ENCODE measurements around the gene INTS1.
A peak's percentile ranks its signal among the peaks of the same experiment; 100 is the strongest.

The INTS1 gene

GRCh38 chr7:1510780-1511154, 6.6 kb upstream of the INTS1 start:
- FAIRE-seq (no peak), DNase-seq (ENCODE audit: insufficient read length) (no peak)
- TF ChIP-seq POLR2AphosphoS5 (IDR thresholded peaks at IDR 0.05; ENCODE audit: low read depth, low read length) (no peak), TAF1 (IDR thresholded peaks at IDR 0.05; ENCODE audit: borderline replicate concordance, low read depth, low read length) (no peak), POLR2A (IDR thresholded peaks at IDR 0.05; ENCODE audit: low read depth, low read length) (no peak)

GRCh38 chr7:1509226-1509625, 5.0 kb upstream of the INTS1 start:
- DNase-seq (ENCODE audit: insufficient read length) (no peak), FAIRE-seq (no peak)

GRCh38 chr7:1508277-1508758, 4.1 kb upstream of the INTS1 start:
- TF ChIP-seq POLR2AphosphoS5 (IDR thresholded peaks at IDR 0.05; ENCODE audit: low read depth, low read length): no peak
- no peak for TF ChIP-seq POLR2A (IDR thresholded peaks at IDR 0.05; ENCODE audit: low read depth, low read length)
- no peak for TF ChIP-seq TAF1 (IDR thresholded peaks at IDR 0.05; ENCODE audit: borderline replicate concordance, low read depth, low read length)
- no peak for DNase-seq (ENCODE audit: insufficient read length)
- no peak for FAIRE-seq

More at GRCh38 chr7:1509226-1509625, 5.0 kb upstream of the INTS1 start:
- TF ChIP-seq POLR2A (IDR thresholded peaks at IDR 0.05; ENCODE audit: low read depth, low read length): no peak
- no peak for TF ChIP-seq POLR2AphosphoS5 (IDR thresholded peaks at IDR 0.05; ENCODE audit: low read depth, low read length)
- no peak for TF ChIP-seq TAF1 (IDR thresholded peaks at IDR 0.05; ENCODE audit: borderline replicate concordance, low read depth, low read length)

GRCh38 chr7:1505731-1506550, 1.8 kb upstream of the INTS1 start:
- FAIRE-seq (peak; percentile 44), DNase-seq (ENCODE audit: insufficient read length) (no peak)
- no peak for TF ChIP-seq TAF1 (IDR thresholded peaks at IDR 0.05; ENCODE audit: borderline replicate concordance, low read depth, low read length)
- no peak for TF ChIP-seq POLR2A (IDR thresholded peaks at IDR 0.05; ENCODE audit: low read depth, low read length)
- no peak for TF ChIP-seq POLR2AphosphoS5 (IDR thresholded peaks at IDR 0.05; ENCODE audit: low read depth, low read length)

GRCh38 chr7:1503390-1503789, 799 bp downstream of the INTS1 start:
- TF ChIP-seq POLR2A (IDR thresholded peaks at IDR 0.05; ENCODE audit: low read depth, low read length) (no peak), POLR2AphosphoS5 (IDR thresholded peaks at IDR 0.05; ENCODE audit: low read depth, low read length) (no peak), TAF1 (IDR thresholded peaks at IDR 0.05; ENCODE audit: borderline replicate concordance, low read depth, low read length) (no peak)
- FAIRE-seq: no peak
- no peak for DNase-seq (ENCODE audit: insufficient read length)

GRCh38 chr7:1502845-1503244, 1.3 kb downstream of the INTS1 start:
- no peak for DNase-seq (ENCODE audit: insufficient read length)
- no peak for TF ChIP-seq TAF1 (IDR thresholded peaks at IDR 0.05; ENCODE audit: borderline replicate concordance, low read depth, low read length)
- TF ChIP-seq POLR2AphosphoS5 (IDR thresholded peaks at IDR 0.05; ENCODE audit: low read depth, low read length): no peak
- TF ChIP-seq POLR2A (IDR thresholded peaks at IDR 0.05; ENCODE audit: low read depth, low read length): no peak
- no peak for FAIRE-seq

- no peak for DNase-seq (ENCODE audit: insufficient read length)
- TF ChIP-seq POLR2A (IDR thresholded peaks at IDR 0.05; ENCODE audit: low read depth, low read length) (no peak), POLR2AphosphoS5 (IDR thresholded peaks at IDR 0.05; ENCODE audit: low read depth, low read length) (no peak), TAF1 (IDR thresholded peaks at IDR 0.05; ENCODE audit: borderline replicate concordance, low read depth, low read length) (no peak)
- no peak for FAIRE-seq
Measured at GRCh38 chr7:1501487-1502270, 2.5 kb downstream of the INTS1 start.

GRCh38 chr7:1500064-1500807, 4.0 kb downstream of the INTS1 start:
- FAIRE-seq: no peak
- TF ChIP-seq POLR2A (IDR thresholded peaks at IDR 0.05; ENCODE audit: low read depth, low read length) (no peak), TAF1 (IDR thresholded peaks at IDR 0.05; ENCODE audit: borderline replicate concordance, low read depth, low read length) (no peak), POLR2AphosphoS5 (IDR thresholded peaks at IDR 0.05; ENCODE audit: low read depth, low read length) (no peak)

GRCh38 chr7:1499367-1500029, 4.7 kb downstream of the INTS1 start:
- no peak for DNase-seq (ENCODE audit: insufficient read length)
- FAIRE-seq: no peak
- TF ChIP-seq POLR2AphosphoS5 (IDR thresholded peaks at IDR 0.05; ENCODE audit: low read depth, low read length) (no peak), POLR2A (IDR thresholded peaks at IDR 0.05; ENCODE audit: low read depth, low read length) (no peak), TAF1 (IDR thresholded peaks at IDR 0.05; ENCODE audit: borderline replicate concordance, low read depth, low read length) (no peak)

More at GRCh38 chr7:1500064-1500807, 4.0 kb downstream of the INTS1 start:
- no peak for DNase-seq (ENCODE audit: insufficient read length)

- FAIRE-seq (no peak), DNase-seq (ENCODE audit: insufficient read length) (no peak)
- TF ChIP-seq POLR2AphosphoS5 (IDR thresholded peaks at IDR 0.05; ENCODE audit: low read depth, low read length): no peak
- TF ChIP-seq TAF1 (IDR thresholded peaks at IDR 0.05; ENCODE audit: borderline replicate concordance, low read depth, low read length): no peak
- TF ChIP-seq POLR2A (IDR thresholded peaks at IDR 0.05; ENCODE audit: low read depth, low read length): no peak
Measured at GRCh38 chr7:1498370-1499305, 5.6 kb downstream of the INTS1 start.

All from GM12892 (cell line).